Effector memory CD4-positive, alpha-beta T cell (primary cell): ENCODE results near the gene KCTD15.

ENCODE experiments used
- DNase-seq, 3 donors: peaks; one replicate each; pipeline ENCODE4 v3.0.0-alpha.2; 2020
- H3K27ac ChIP-seq: 2 replicates; pipeline ENCODE4 v1.7.0; 2013; ENCODE audit warnings: mild to moderate bottlenecking, low read length, moderate library complexity; ENCODE audit not compliant: insufficient read depth, poor library complexity, severe bottlenecking
- H3K27me3 ChIP-seq: replicated peaks from 2 replicates; pipeline ENCODE4 v1.7.0; 2013; ENCODE audit warnings: mild to moderate bottlenecking, low read length; ENCODE audit not compliant: insufficient read depth, control insufficient read depth, poor library complexity, severe bottlenecking
- H3K36me3 ChIP-seq: 2 replicates; pipeline ENCODE4 v1.7.0; 2013; ENCODE audit warnings: mild to moderate bottlenecking, low read length, moderate library complexity; ENCODE audit not compliant: control insufficient read depth, insufficient read depth
- H3K4me1 ChIP-seq: 2 replicates; pipeline ENCODE4 v1.7.0; 2013; ENCODE audit warnings: low read length, mild to moderate bottlenecking; ENCODE audit not compliant: control insufficient read depth, insufficient read depth, poor library complexity, severe bottlenecking
- H3K4me3 ChIP-seq: 2 replicates; pipeline ENCODE4 v1.7.0; 2013; ENCODE audit warnings: low read length, low read depth, mild to moderate bottlenecking; ENCODE audit not compliant: insufficient read depth, poor library complexity, severe bottlenecking
- H3K9me3 ChIP-seq: 2 replicates; pipeline ENCODE4 v1.7.0; 2013; ENCODE audit warnings: mild to moderate bottlenecking, low read length, moderate library complexity; ENCODE audit not compliant: control insufficient read depth
- total RNA-seq, 3 donors: gene quantifications; one replicate each; lab custom pipeline; 2026; lab: John Stamatoyannopoulos, UW

Gene KCTD15
- total RNA-seq = 11.1 to 22.3 (median 14.7) reads per million in 3 donors

DNA sequence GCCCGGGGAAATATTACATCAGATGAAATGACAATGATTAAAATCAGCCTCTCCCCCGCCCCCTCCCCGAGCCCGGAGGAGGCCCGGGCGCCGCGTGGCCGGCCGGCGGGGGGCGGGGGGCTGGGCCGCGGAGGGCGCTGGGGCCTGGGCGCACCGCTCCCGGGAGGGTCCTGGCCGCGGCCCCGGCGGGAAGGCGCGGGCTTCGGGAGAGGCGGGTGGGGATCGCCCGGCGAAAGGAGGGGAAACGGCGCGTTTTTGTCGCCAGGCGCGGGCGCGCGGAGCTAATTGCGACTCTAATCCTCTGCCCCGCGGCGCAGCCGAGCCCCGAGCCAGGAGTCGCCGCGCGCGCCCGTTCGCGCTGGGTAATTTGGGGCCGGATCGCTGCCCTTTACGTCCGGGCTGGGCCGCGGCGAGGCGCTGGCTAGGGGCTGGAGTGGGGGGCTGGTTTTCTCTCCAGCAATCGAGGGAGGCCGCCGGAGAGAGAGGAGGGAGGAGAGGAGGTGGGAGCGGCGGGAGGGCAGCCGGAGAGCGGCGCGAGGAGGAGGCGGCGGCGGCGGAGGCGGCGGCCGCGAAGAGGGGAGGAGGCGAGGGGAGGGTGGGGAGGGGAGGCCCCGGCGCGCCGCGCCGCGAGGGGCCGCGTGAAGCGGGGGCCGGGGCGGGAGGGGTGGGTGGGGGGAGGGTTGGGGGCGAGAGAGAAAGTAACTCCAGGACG lies at the start of gene KCTD15:
Gene KCTD15, plus strand, starts transcription at position 707 of the 712 bp plus-strand sequence. CDS start 3,585 bp downstream, outside the sequence.
- peak within 1 kb of the TSS; percentile 75 for H3K4me3 ChIP-seq
- H3K27me3 ChIP-seq = no peaks in the 10 kb centered on the region
- H3K4me1 ChIP-seq = peaks cover 14% of the 10 kb centered on the region
- H3K27ac ChIP-seq = peak within 1 kb of the TSS; percentile 18
- no peaks in the 10 kb centered on the region for H3K36me3 ChIP-seq
- DNase-seq = no peak
- no peaks in the 10 kb centered on the region for H3K9me3 ChIP-seq

- Histone ChIP-seq H3K9me3 (no peaks in the 10 kb centered on the region), H3K36me3 (no peaks in the 10 kb centered on the region), H3K27ac (no peak overlapping the region), H3K27me3 (no peaks in the 10 kb centered on the region), H3K4me1 (no peaks in the 10 kb centered on the region), H3K4me3 (no peak overlapping the region)
- no peak for DNase-seq
Observed at GRCh38 chr19:33747273-33747672, 49.4 kb upstream of the KCTD15 start.

- Histone ChIP-seq H3K4me1 (no peaks in the 10 kb centered on the region), H3K27me3 (no peaks in the 10 kb centered on the region), H3K27ac (no peak overlapping the region), H3K9me3 (no peaks in the 10 kb centered on the region), H3K4me3 (no peak overlapping the region), H3K36me3 (no peaks in the 10 kb centered on the region)
- DNase-seq = no peak
Observed at GRCh38 chr19:33748231-33748630, 48.4 kb upstream of the KCTD15 start.

- Histone ChIP-seq H3K36me3 (no peaks in the 10 kb centered on the region), H3K4me1 (no peaks in the 10 kb centered on the region)
- no peak for DNase-seq
Observed at GRCh38 chr19:33749016-33749415, 47.7 kb upstream of the KCTD15 start.

GRCh38 chr19:33749619-33750175 lies 47.0 kb upstream of the KCTD15 start:
- Histone ChIP-seq H3K36me3 (no peaks in the 10 kb centered on the region), H3K4me3 (no peak overlapping the region), H3K4me1 (no peaks in the 10 kb centered on the region), H3K27ac (no peak overlapping the region), H3K9me3 (no peaks in the 10 kb centered on the region), H3K27me3 (no peaks in the 10 kb centered on the region)
- DNase-seq = no peak

More at GRCh38 chr19:33749016-33749415, 47.7 kb upstream of the KCTD15 start:
- no peak overlapping the region for H3K4me3 ChIP-seq
- no peaks in the 10 kb centered on the region for H3K27me3 ChIP-seq
- H3K27ac ChIP-seq = no peak overlapping the region
- H3K9me3 ChIP-seq = no peaks in the 10 kb centered on the region

- H3K4me1 ChIP-seq = no peaks in the 10 kb centered on the region
- H3K27ac ChIP-seq = no peak overlapping the region
- DNase-seq = no peak
- no peaks in the 10 kb centered on the region for H3K9me3 ChIP-seq
- H3K27me3 ChIP-seq = no peaks in the 10 kb centered on the region
- H3K4me3 ChIP-seq = no peak overlapping the region
- no peaks in the 10 kb centered on the region for H3K36me3 ChIP-seq
Observed at GRCh38 chr19:33750587-33751435, 45.9 kb upstream of the KCTD15 start.

DNA sequence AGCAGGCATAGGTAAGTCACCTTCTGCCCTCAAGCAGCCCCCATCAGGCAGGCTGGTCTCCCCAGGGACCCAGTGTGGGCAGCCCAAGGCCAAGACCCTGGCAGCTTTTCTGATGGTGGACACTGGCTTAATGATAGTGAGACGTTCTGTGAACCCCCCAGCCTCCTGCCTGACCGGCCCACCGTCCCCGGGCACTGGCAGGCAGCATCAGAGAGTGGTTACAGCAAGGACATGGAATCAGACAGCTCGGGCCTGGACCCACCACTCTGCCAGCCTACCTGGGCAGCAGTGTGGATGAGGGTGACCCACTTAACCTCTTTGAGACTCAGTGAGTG lies 45.3 kb upstream of the KCTD15 start:
- no peak overlapping the region for H3K4me3 ChIP-seq
- no peak for DNase-seq
- no peaks in the 10 kb centered on the region for H3K36me3 ChIP-seq
- H3K27ac ChIP-seq = no peak overlapping the region
- no peaks in the 10 kb centered on the region for H3K27me3 ChIP-seq
- H3K4me1 ChIP-seq = no peaks in the 10 kb centered on the region
- no peaks in the 10 kb centered on the region for H3K9me3 ChIP-seq

DNA sequence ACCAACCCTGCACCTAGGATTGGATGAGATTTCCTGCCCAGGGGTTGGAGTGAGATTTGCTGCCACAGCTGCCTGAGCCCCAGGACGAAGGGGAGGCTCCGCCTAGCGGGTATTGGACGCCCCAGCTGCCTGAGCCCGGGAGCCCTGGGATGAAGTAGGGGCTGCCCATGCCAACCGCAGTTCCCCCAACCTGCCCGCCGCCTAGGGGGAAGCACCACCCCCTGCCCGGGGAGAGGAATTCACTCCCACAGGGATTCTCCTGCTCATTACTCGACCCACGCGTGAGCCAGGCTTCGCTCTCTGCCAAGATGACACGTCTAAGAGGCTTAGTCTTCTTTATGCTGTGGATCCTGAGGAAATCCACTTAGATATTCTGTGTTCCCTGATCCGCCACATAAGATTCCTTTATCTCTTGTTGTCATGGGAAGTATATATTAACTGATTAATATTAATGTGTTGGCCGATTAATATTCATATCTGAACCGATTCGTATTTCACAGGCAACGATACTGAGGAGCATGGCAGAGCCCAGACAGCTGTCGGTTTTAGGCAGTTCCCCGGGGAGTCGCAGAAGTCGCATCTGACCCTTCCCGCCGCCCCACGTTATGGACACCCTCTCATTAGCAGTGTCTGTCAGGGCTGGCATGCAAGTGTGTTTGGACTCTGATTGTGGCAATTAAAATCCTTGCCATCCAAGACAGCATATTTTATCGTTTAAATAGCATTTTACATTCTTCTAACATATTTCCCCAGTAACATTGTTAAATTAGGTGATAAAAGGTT lies 44.5 kb upstream of the KCTD15 start:
- no peaks in the 10 kb centered on the region for H3K9me3 ChIP-seq
- no peak overlapping the region for H3K27ac ChIP-seq
- no peak overlapping the region for H3K4me3 ChIP-seq
- no peak for DNase-seq
- no peaks in the 10 kb centered on the region for H3K36me3 ChIP-seq
- H3K4me1 ChIP-seq = no peaks in the 10 kb centered on the region
- no peaks in the 10 kb centered on the region for H3K27me3 ChIP-seq

DNA sequence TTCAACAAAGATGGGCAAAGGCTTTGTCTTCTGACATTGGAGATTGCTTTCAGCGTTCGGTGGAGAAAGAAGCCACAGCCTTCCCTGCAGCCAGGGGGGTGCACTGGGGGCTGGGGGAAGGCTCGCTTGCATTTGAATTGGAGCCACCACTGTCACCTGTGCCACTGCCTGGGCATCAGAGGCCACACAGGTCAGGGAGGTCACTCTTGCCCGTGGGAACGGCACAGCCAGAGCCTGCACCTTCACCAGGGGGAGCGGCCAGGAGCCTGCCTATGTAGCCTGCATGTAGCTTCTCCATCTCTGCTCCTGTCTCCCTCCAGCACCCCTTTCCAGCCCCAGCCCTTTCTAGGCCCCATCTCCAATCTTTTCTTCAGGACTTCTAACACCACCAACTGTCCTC lies 43.7 kb upstream of the KCTD15 start:
- no peak for DNase-seq
- H3K27ac ChIP-seq = no peak overlapping the region

More for the DNA sequence above, 43.7 kb upstream of the KCTD15 start:
- Histone ChIP-seq H3K9me3 (no peaks in the 10 kb centered on the region), H3K27me3 (no peaks in the 10 kb centered on the region), H3K4me3 (no peak overlapping the region), H3K4me1 (no peaks in the 10 kb centered on the region), H3K36me3 (no peaks in the 10 kb centered on the region)
